LNCAP (cell line): ENCODE results near the gene PRKG1.

Experiments used
- CTCF ChIP-seq: fragments of 450-650 bp; IDR thresholded peaks from 2 replicates; pipeline ENCODE4 v1.5.1; 2017; ENCODE audit warnings: mild to moderate bottlenecking

Gene PRKG1

GRCh38 chr10:51857305-51857704 is 783.0 kb downstream of the PRKG1 start:
- TF ChIP-seq CTCF: no peak

GRCh38 chr10:51860257-51860656 is 786.0 kb downstream of the PRKG1 start:
- no peak for TF ChIP-seq CTCF

- TF ChIP-seq CTCF: no peak
These were observed 786.8 kb downstream of the PRKG1 start for GRCh38 chr10:51861051-51861450.

GRCh38 chr10:51861731-51862130 is 787.4 kb downstream of the PRKG1 start:
- TF ChIP-seq CTCF: no peak

GRCh38 chr10:51862149-51862548 is 787.9 kb downstream of the PRKG1 start:
- TF ChIP-seq CTCF: no peak

- no peak for TF ChIP-seq CTCF
These were observed 793.7 kb downstream of the PRKG1 start for GRCh38 chr10:51867956-51868355.

GRCh38 chr10:51874131-51874530 is 799.8 kb downstream of the PRKG1 start:
- no peak for TF ChIP-seq CTCF

GRCh38 chr10:51875610-51876009 is 801.3 kb downstream of the PRKG1 start:
- TF ChIP-seq CTCF: no peak
